ENCODE results near the gene IL24. TPM values are rescaled to one million over a fixed set of nuclear protein-coding genes. Genes with fewer than 3 reads are reported as not detected.

IL24 gene
- total and polyA plus RNA-seq, 2 donors (not counting 1 experiment from before 2014, with no cell fraction given) = not detected

- Histone ChIP-seq H3K4me3 (ENCODE audit: control extremely low read depth in 1 of 5, extremely low read depth in 1 of 5, insufficient read depth in 1 of 5, low read depth in 2 of 5, low read length in 4 of 5) (no peak overlapping the region), H3K4me2 (replicated peaks; ENCODE audit: low read depth, low read length, poor library complexity, severe bottlenecking) (no peak overlapping the region), H2AFZ (ENCODE audit: insufficient read depth, low read depth, low read length, poor library complexity, severe bottlenecking) (no peak overlapping the region), H4K20me1 (ENCODE audit: control insufficient read depth, insufficient read depth, low read length, poor library complexity, severe bottlenecking) (no peaks in the 10 kb centered on the region), H3K4me1 (ENCODE audit: control insufficient read depth in 2 of 2, insufficient read depth in 2 of 2, low read length in 2 of 2) (peaks cover 0 to 1% of the 10 kb centered on the region in 2 donors), H3K9ac (ENCODE audit: low read length) (no peak overlapping the region), H3K36me3 (replicated peaks in 1 of 2; ENCODE audit: control extremely low read depth in 1 of 2, control insufficient read depth in 1 of 2, extremely low read depth in 1 of 2, insufficient read depth in 2 of 2, low read length in 1 of 2) (peaks cover 0 to 1% of the 10 kb centered on the region in 2 experiments), H3K27me3 (replicated peaks in 1 of 4; ENCODE audit: control extremely low read depth in 1 of 4, control insufficient read depth in 3 of 4, insufficient read depth in 4 of 4, low read length in 3 of 4) (no peaks in the 10 kb centered on the region), H3K27ac (ENCODE audit: low read length in 2 of 2) (no peak overlapping the region), H3K9me3 (ENCODE audit: control extremely low read depth in 1 of 3, control insufficient read depth in 2 of 3, insufficient read depth in 1 of 3, low read length in 2 of 3) (no peaks in the 10 kb centered on the region), H3K79me2 (ENCODE audit: control insufficient read depth, insufficient read depth, low read length) (no peaks in the 10 kb centered on the region)
- H3K4me3 Mint-ChIP-seq = no peak overlapping the region
- ATAC-seq (ENCODE audit: low read depth) (no peak), DNase-seq (no peak)
- H3K27ac Mint-ChIP-seq = no peak overlapping the region
- ChIA-PET CTCF (interaction anchor here (0.7 to 1.7 kb wide), 3 partner anchors 27 to 150 kb away, joined by 3 to 5 read pairs (median 3); no protein-coding TSS in a partner anchor), POLR2A (no interaction called here)
- H3K9me3 Mint-ChIP-seq (ENCODE audit: insufficient read depth) = no peaks in the 10 kb centered on the region
- no peaks in the 10 kb centered on the region for H3K27me3 Mint-ChIP-seq
- intact Hi-C loops (cut with micrococcal nuclease) = no loop called here
- TF ChIP-seq EZH2 (IDR thresholded peaks at IDR 0.05; ENCODE audit: borderline replicate concordance, insufficient read depth, low read depth, low read length, poor library complexity, severe bottlenecking) (no peak), CTCF (IDR thresholded peaks at IDR 0.05) (no peak)
- H3K4me1 Mint-ChIP-seq = peaks cover 1% of the 10 kb centered on the region
- WGBS (ENCODE audit: insufficient coverage) = no CpG with 5 or more reads among the region's 3 CpGs
These were observed 11.7 kb upstream of the IL24 start for GRCh38 chr1:206885341-206886060.

- H3K27me3 ChIP-seq (replicated peaks in 1 of 4; ENCODE audit: control extremely low read depth in 1 of 4, control insufficient read depth in 3 of 4, insufficient read depth in 4 of 4, low read length in 3 of 4) = no peaks in the 10 kb centered on the region
- 100% methylated on average over 1 of the region's 1 CpG for WGBS (ENCODE audit: insufficient coverage)
- Mint-ChIP-seq H3K4me1 (peaks cover 9% of the 10 kb centered on the region), H3K27me3 (no peaks in the 10 kb centered on the region), H3K4me3 (no peak overlapping the region), H3K9me3 (ENCODE audit: insufficient read depth) (no peaks in the 10 kb centered on the region), H3K27ac (no peak overlapping the region)
- intact Hi-C loops (cut with micrococcal nuclease) = no loop called here
- H3K36me3 ChIP-seq (replicated peaks in 1 of 2; ENCODE audit: control extremely low read depth in 1 of 2, control insufficient read depth in 1 of 2, extremely low read depth in 1 of 2, insufficient read depth in 2 of 2, low read length in 1 of 2) = no peaks in the 10 kb centered on the region
- POLR2A ChIA-PET = no interaction called here
- no peaks in the 10 kb centered on the region for H4K20me1 ChIP-seq (ENCODE audit: control insufficient read depth, insufficient read depth, low read length, poor library complexity, severe bottlenecking)
- H2AFZ ChIP-seq (ENCODE audit: insufficient read depth, low read depth, low read length, poor library complexity, severe bottlenecking) = no peak overlapping the region
- ATAC-seq (ENCODE audit: low read depth) (no peak), DNase-seq (no peak)
- H3K4me1 ChIP-seq (ENCODE audit: control insufficient read depth in 2 of 2, insufficient read depth in 2 of 2, low read length in 2 of 2) = peaks cover 0 to 9% of the 10 kb centered on the region in 2 donors
- no peak overlapping the region for H3K27ac ChIP-seq (ENCODE audit: low read length in 2 of 2)
- H3K4me2 ChIP-seq (replicated peaks; ENCODE audit: low read depth, low read length, poor library complexity, severe bottlenecking) = no peak overlapping the region
- TF ChIP-seq CTCF (IDR thresholded peaks at IDR 0.05) (no peak), EZH2 (IDR thresholded peaks at IDR 0.05; ENCODE audit: borderline replicate concordance, insufficient read depth, low read depth, low read length, poor library complexity, severe bottlenecking) (no peak)
- no peaks in the 10 kb centered on the region for H3K79me2 ChIP-seq (ENCODE audit: control insufficient read depth, insufficient read depth, low read length)
- H3K9ac ChIP-seq (ENCODE audit: low read length) = no peak overlapping the region
- H3K9me3 ChIP-seq (ENCODE audit: control extremely low read depth in 1 of 3, control insufficient read depth in 2 of 3, insufficient read depth in 1 of 3, low read length in 2 of 3) = no peaks in the 10 kb centered on the region
- no peak overlapping the region for H3K4me3 ChIP-seq (ENCODE audit: control extremely low read depth in 1 of 5, extremely low read depth in 1 of 5, insufficient read depth in 1 of 5, low read depth in 2 of 5, low read length in 4 of 5)
- CTCF ChIA-PET = interaction anchor here (1.1 to 2.0 kb wide), 3 partner anchors 21 to 151 kb away, joined by 3 to 6 read pairs (median 5); partner anchors contain the start of gene IL20
These were observed 10.4 kb upstream of the IL24 start for GRCh38 chr1:206886831-206887230.
